HG03064 (cell line): ENCODE data around the gene SMARCA2.

Experiments
- ATAC-seq: cut with Tn5 transposase; IDR thresholded peaks from one replicate; pipeline ENCODE4 v1.9.1; 2021; ENCODE audit warnings: low read depth; ENCODE audit not compliant: unreplicated experiment

Gene SMARCA2

GRCh38 chr9:2086971-2087370, 71.8 kb downstream of the SMARCA2 start:
- no peak for ATAC-seq

GRCh38 chr9:2087500-2088313, 72.6 kb downstream of the SMARCA2 start:
- no peak for ATAC-seq

DNA sequence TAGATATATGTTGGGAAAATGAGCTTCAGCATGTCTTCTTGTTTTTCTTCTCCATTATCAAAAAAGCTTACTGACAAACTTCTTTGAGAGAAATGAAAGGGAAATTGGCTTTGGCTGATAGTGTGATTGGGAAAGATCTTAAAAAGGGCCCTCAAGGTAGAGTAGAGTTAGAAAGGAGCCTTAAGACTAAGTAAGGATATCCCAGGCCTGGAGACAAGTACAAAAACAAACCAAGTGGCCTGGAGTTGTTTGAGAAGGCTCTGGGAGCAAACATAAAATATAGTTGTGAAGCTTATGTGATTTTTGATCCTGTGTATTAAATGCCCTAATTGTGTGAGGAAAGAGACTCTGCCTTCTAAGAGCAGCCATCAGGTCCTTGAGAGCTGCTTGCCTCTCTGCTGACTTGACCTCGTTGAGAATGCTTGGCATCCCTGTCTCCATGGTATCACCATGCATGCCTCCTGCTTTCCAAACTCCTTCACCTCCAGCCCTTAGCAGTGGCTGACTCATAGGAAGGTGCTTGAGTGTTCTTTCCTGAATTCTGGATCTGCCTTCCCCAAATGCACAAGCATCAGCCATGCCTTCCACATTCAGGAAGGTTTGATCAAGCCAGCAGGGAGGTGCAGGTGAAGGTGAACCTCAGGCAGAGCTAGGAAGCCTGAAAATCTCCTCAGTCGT, 78.9 kb downstream of the SMARCA2 start:
- no peak for ATAC-seq

- no peak for ATAC-seq
These were observed 81.3 kb downstream of the SMARCA2 start for GRCh38 chr9:2096376-2096970.

GRCh38 chr9:2106666-2107065, 91.5 kb downstream of the SMARCA2 start:
- ATAC-seq = no peak

GRCh38 chr9:2107906-2108451, 92.8 kb downstream of the SMARCA2 start:
- no peak for ATAC-seq

- no peak for ATAC-seq
These were observed 94.0 kb downstream of the SMARCA2 start for GRCh38 chr9:2109069-2109650.

GRCh38 chr9:2110036-2110435, 94.9 kb downstream of the SMARCA2 start:
- ATAC-seq = no peak

DNA sequence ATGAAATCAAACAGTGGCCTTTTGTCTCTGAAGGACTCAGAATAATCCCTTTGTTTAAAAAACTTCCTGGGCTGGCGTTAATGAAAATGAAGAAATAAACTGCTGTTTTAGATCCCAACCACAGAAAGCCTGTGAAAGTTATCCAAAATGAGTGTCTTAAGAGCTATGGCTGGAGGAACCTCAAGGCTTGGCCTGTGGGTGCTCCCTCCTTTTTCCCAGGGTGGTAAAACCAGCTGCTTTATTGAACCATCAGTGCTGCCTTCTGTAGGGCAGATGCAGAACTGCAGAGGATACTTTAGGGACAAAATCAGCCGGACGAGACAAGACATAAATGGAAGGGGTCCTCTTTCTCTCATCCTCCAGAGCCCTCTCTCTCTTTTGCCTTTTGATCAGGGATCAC, 100.9 kb downstream of the SMARCA2 start:
- ATAC-seq = no peak

DNA sequence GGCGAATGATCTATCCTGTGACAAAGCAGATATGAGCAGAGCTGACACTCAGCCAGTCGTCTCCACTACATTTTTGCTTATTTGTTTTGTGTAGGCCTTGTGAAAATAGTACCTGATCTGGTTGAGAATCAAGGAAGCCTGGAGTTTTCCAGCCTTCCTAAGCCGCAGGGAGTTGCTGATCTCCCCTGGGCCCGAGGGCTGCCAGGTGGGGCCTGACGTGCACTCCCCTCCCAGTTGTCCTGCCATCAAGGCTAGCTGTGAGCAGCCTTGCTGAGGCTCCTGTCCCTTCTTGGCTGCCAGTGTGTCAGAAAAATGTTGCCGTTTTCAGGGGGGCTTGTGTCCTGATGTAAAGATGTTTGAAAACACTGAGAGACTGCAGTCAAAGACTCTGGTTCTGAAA, 102.4 kb downstream of the SMARCA2 start:
- ATAC-seq = no peak

DNA sequence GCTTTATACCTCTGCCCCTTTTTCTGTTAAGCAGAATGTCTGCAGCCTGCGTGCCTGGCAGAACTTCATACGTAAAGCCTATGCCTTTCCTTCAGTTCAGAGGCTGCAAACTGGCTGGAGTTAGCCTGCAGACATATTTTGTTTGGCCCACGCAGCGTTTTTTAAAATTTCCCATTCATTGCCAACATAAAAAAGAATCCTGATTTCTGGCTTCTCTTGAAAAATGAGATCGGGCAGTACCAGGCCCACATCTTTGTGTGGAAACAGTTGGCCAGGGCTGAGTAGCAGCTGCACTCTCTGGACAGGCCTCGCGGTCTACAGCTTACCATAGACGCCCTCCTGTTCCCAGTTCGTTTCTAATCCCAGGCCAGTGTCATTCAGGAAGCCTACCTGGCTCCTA, 104.4 kb downstream of the SMARCA2 start:
- no peak for ATAC-seq

GRCh38 chr9:2120926-2121689, 106.0 kb downstream of the SMARCA2 start:
- no peak for ATAC-seq

DNA sequence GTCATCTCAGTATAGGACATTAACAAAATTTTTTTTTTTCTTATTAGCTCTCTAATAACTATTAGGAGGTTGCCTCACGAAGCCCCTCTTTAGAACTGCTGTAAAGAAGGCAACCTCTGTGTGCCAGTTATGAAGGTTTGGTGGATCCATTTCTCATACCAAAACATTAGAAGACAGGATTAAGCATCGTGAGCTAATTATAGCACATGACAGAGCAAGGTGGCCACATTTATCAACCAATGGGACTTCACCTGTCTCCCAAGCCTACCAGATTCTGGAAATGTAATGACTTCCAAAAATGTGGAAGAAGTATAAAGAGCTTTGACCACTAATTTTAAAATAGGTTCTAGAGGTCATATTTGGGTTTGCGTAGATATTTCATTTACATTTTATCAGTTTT, 107.2 kb downstream of the SMARCA2 start:
- no peak for ATAC-seq

- ATAC-seq = peak; percentile 93
These were observed 110.8 kb downstream of the SMARCA2 start for GRCh38 chr9:2125906-2126305.

DNA sequence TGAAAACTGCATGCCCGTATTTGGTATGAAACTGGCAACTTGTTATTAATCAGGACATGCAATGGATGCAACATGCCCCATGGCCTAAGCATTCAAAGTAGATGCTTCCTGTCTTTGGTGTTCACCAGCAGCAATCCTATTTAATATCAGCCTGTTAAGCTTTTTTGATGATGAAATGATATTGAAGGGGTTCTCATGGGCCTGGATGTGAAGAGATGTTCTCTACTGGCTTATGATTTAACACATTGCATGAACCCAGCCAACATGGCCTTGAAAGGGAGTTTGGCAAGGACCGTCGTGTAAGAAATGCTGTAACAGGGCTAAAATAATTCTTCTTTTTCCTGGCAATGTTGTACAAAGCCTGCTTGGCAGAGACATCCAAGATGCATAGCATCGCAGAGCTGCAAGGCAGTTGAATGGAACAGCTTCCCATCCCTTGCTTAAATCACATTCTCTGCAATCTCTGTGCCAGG, 111.2 kb downstream of the SMARCA2 start:
- ATAC-seq = no peak

GRCh38 chr9:2127486-2127885, 112.3 kb downstream of the SMARCA2 start:
- no peak for ATAC-seq

- no peak for ATAC-seq
These were observed 113.0 kb downstream of the SMARCA2 start for GRCh38 chr9:2128141-2128540.

DNA sequence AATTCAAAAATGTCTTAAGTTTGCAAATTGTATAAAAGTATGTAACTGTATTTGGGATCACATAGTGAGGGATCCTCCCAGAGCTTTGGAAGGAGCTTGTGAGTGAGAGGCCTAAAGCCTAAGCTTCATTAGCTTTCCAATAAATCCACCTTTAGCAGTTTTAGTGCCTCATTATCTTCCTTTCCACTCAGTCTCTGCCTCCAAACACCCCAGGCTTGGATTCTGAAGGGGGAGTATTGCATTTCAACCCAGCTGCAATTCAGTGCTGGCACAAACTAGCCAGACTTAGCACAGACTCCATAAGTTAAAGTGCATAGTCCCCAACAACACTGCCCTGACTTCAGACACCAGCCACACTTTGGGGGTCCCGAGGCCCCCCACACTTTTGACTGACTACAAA, 113.5 kb downstream of the SMARCA2 start:
- no peak for ATAC-seq

DNA sequence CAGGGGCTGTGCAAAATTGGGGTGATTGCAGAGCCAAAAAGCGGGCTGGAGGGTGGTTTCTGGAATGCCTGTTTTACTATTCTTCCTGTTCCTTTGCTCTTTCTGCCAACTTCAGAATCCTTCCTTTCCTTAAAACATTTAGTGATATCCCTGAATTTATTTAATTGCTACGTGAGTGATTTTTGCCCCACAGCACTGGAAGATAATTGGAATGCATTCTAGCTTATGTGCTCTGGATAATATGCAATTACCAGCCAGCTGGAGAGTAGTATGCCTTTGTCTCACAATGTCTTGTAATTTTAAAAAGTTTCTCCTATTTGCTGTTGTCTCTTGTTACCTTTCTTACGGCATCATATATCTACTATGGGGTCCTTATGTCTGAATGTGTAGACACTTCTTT, 115.8 kb downstream of the SMARCA2 start:
- ATAC-seq = no peak

- no peak for ATAC-seq
These were observed 117.4 kb downstream of the SMARCA2 start for GRCh38 chr9:2132484-2133082.
